Activated T-cell treated with anti-CD3 and anti-CD28 coated beads for 48 hours (primary cell): Measurements from ENCODE around the gene SP4.

Source experiments
- DNase-seq: peaks from one replicate; pipeline ENCODE4 v3.0.0-alpha.2; 2020; ENCODE audit warnings: low read depth

SP4 gene

GRCh38 chr7:21427871-21428658, at the start of gene SP4:
Gene SP4, plus strand, starts transcription at chr7:21428083. Its CDS starts 169 bp downstream, at chr7:21428252.
- DNase-seq, result peak; percentile 97

GRCh38 chr7:21383227-21384220, 44.4 kb upstream of the SP4 start:
- DNase-seq, result no peak

GRCh38 chr7:21393937-21394336, 33.9 kb upstream of the SP4 start:
- no peak for DNase-seq

GRCh38 chr7:21401944-21402343, 25.9 kb upstream of the SP4 start:
- DNase-seq, result no peak

- DNase-seq, result no peak
Measured at GRCh38 chr7:21407796-21408480, 19.9 kb upstream of the SP4 start.

- DNase-seq, result no peak
Measured at GRCh38 chr7:21408481-21408820, 19.4 kb upstream of the SP4 start.

- no peak for DNase-seq
Measured at GRCh38 chr7:21412410-21412851, 15.5 kb upstream of the SP4 start.

- no peak for DNase-seq
Measured at GRCh38 chr7:21412957-21413356, 14.9 kb upstream of the SP4 start.

- DNase-seq, result no peak
Measured at GRCh38 chr7:21413502-21413901, 14.4 kb upstream of the SP4 start.

GRCh38 chr7:21414795-21415393, 13.0 kb upstream of the SP4 start:
- no peak for DNase-seq

GRCh38 chr7:21417647-21418046, 10.2 kb upstream of the SP4 start:
- no peak for DNase-seq

GRCh38 chr7:21422751-21423150, 5.1 kb upstream of the SP4 start:
- no peak for DNase-seq

- no peak for DNase-seq
Measured at GRCh38 chr7:21425290-21425689, 2.6 kb upstream of the SP4 start.

- DNase-seq, result no peak
Measured at GRCh38 chr7:21426286-21427181, 1.3 kb upstream of the SP4 start.

- DNase-seq, result peak; percentile 99
Measured at GRCh38 chr7:21427182-21427870, 557 bp upstream of the SP4 start.

GRCh38 chr7:21428659-21428941, 717 bp downstream of the SP4 start:
- no peak for DNase-seq

GRCh38 chr7:21429021-21429420, 1.1 kb downstream of the SP4 start:
- DNase-seq, result no peak

- DNase-seq, result no peak
Measured at GRCh38 chr7:21429786-21430574, 2.1 kb downstream of the SP4 start.

GRCh38 chr7:21430575-21430954, 2.7 kb downstream of the SP4 start:
- DNase-seq, result no peak
